ENCODE data around the gene NET1.

DNA sequence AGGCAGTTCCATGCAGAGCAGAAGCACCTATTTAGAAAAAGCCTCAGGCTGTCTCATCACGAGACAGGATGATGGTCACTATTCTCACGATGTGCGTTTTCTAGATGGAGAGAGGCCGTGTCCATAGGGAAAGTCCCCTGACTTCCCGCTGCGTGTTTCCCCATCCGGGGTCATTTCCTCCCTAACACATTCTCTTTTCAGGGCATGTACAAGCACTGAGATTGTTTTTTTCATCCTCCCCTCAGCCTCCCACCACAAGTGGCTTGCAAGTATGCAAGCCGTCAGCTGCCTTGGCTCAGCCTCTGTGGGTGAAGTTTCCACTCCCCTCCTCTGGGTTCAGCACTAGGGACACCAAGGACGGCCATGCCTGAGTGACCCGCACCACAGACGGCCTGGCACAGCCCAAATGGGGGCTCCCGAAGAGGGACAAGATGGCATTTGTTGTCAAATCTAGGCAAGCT is 89.7 kb downstream of the NET1 start:
- TF ChIP-seq POLR2AphosphoS5 (IDR thresholded peaks at IDR 0.05; ENCODE audit: borderline replicate concordance, low read depth, low read length), result no peak
- no peak for TF ChIP-seq EZH2 (IDR thresholded peaks at IDR 0.05)
